ENCODE results near the gene CIB2.

GRCh38 chr15:78155355-78155939 lies 24.2 kb upstream of the CIB2 start:
- TF ChIP-seq CTCF (optimal IDR thresholded peaks at IDR 0.05 in 1 of 3, IDR thresholded peaks at IDR 0.05 in 1 of 3, conservative IDR thresholded peaks at IDR 0.05 in 1 of 3; ENCODE audit: extremely low read depth in 1 of 3, insufficient read depth in 2 of 3, low read length in 3 of 3) (no peak), EZH2 (IDR thresholded peaks at IDR 0.05; ENCODE audit: low read length) (no peak)

Data from keratinocyte (primary cell).